Aorta (tissue), 5 donors: ENCODE results near the gene PA2G4. TPM values are rescaled to one million over a fixed set of nuclear protein-coding genes. Genes with fewer than 3 reads are reported as not detected.
"Not testable (repeated sequence)": the region's sequence is repeated elsewhere in the genome, so short reads cannot be mapped to it uniquely, and the experiment has no call there.

Experiments
- ATAC-seq: fragments of 200-7000 bp; cut with Tn5 transposase; one replicate; pipeline ENCODE4 v1.9.1; 2022; ENCODE audit warnings: moderate library complexity; ENCODE audit not compliant: low FRiP score
- DNase-seq, 2 donors: peaks; one replicate each; pipeline ENCODE4 v3.0.0-alpha.2; 2020
- H3K27ac ChIP-seq, 2 donors: one replicate each; pipeline ENCODE4 v1.5.1; 2013; ENCODE audit warnings: low read length in 2 of 2, mild to moderate bottlenecking in 2 of 2, moderate library complexity in 2 of 2, control low read depth in 1 of 2, inconsistent platforms in 1 of 2, low read depth in 1 of 2
- H3K27me3 ChIP-seq, 2 donors: one replicate each; pipeline ENCODE4 v1.6.1; 2013; ENCODE audit warnings: control low read depth in 1 of 2, low read length in 1 of 2, mild to moderate bottlenecking in 1 of 2, moderate library complexity in 1 of 2; ENCODE audit not compliant: insufficient read depth in 2 of 2, control insufficient read depth in 1 of 2
- H3K36me3 ChIP-seq, 2 donors: one replicate each; pipeline ENCODE4 v1.6.1; 2013; ENCODE audit warnings: control low read depth in 1 of 2, low read length in 1 of 2, mild to moderate bottlenecking in 1 of 2; ENCODE audit not compliant: insufficient read depth in 2 of 2, control insufficient read depth in 1 of 2
- H3K4me1 ChIP-seq, 2 donors: one replicate each; pipeline ENCODE4 v1.6.1; 2013; ENCODE audit warnings: low read length in 2 of 2, control low read depth in 1 of 2, mild to moderate bottlenecking in 1 of 2, moderate library complexity in 1 of 2; ENCODE audit not compliant: insufficient read depth in 2 of 2, control insufficient read depth in 1 of 2
- H3K4me3 ChIP-seq, 2 donors: one replicate each; pipeline ENCODE4 v1.5.1; 2013; ENCODE audit warnings: low read length in 2 of 2, control low read depth in 1 of 2, mild to moderate bottlenecking in 1 of 2
- H3K9me3 ChIP-seq: one replicate; pipeline ENCODE4 v1.6.1; 2013; ENCODE audit warnings: mild to moderate bottlenecking, low read length; ENCODE audit not compliant: control insufficient read depth
- WGBS, 2 donors: extraction: QIAGEN DNeasy Blood & Tissue Kit; methylation state at CpG; one replicate each; pipeline ENCODE4 v1.1.7; 2013; 5-methylcytosine and 5-hydroxymethylcytosine counted together
- intact Hi-C, 2 donors: fragments of 100-400 bp; cut with DNase I; formaldehyde crosslinking; loops; one replicate each; pipeline versions ENCODE4 v1.14.2 to v1.15.0; 2022
- long read RNA-seq, 2 donors: library from polyadenylated mRNA; unstranded; transcript quantifications; one replicate each; pipeline ENCODE4 v2.0.0, GENCODE V29; 2020 to 2021
- polyA plus RNA-seq, 2 donors: library from polyadenylated mRNA; stranded (reverse); fragments of 200-250 nt; gene quantifications; one replicate each; pipeline ENCODE4 v1.2.3, GENCODE V29; 2013
- total RNA-seq, 2 donors: library from RNA; stranded (reverse); fragmentation: NEBNext Ultra II Directional; extraction: Animal tissue kit (Norgen Biotek cat#: 25700); gene quantifications; one replicate each; pipeline ENCODE4 v1.2.1, GENCODE V29; 2021
- donor health status: healthy with polysubstance abuse.
- donor health status: Bipolar disorder and iron deficiency.
- donor health status: DM: no; HTN: no; CAD: no.
- donor health status: DM: no; HTN: no; CAD: no.
- donor health status: DM: yes; HTN: yes; CAD: no.

The PA2G4 gene
- total RNA-seq (10 to 100 TPM; 59.9 to 63.5 TPM), polyA plus RNA-seq (10 to 100 TPM; 79.6 to 80.8 TPM)
- long read RNA-seq, donor 1, transcript PA2G4-201 (13 exons, 2,577 nt): major isoform, 164 of 434 reads
- long read RNA-seq, donor 1, partial matches to known transcripts: 247 of 434 reads
- long read RNA-seq, donor 1, other reads (novel, unspliced or antisense): 23 of 434 reads
- long read RNA-seq, donor 2, transcript PA2G4-201 (13 exons, 2,577 nt): major isoform, 25 of 48 reads
- long read RNA-seq, donor 2, partial matches to known transcripts: 20 of 48 reads
- long read RNA-seq, donor 2, other reads (novel, unspliced or antisense): 3 of 48 reads

GRCh38 chr12:56104109-56104814 lies at the start of gene PA2G4:
Gene PA2G4, plus strand, starts transcription at chr12:56104559. Its CDS starts 179 bp downstream, at chr12:56104738.
- peak; percentile 98 to 99 for DNase-seq
- intact Hi-C loops: loop anchor here in 1 of 2 donors (10.0 kb wide), 2 partner anchors 59 to 99 kb away; partner anchors contain the start of gene RPS26
- Histone ChIP-seq H3K4me3 (peak within 1 kb of the TSS; percentile 56 to 67), H3K9me3 (no peaks in the 10 kb centered on the region), H3K27me3 (no peaks in the 10 kb centered on the region), H3K36me3 (peaks cover 0 to 4% of the 10 kb centered on the region in 2 donors), H3K27ac (peak within 1 kb of the TSS; percentile 34 to 83), H3K4me1 (peaks cover 0 to 9% of the 10 kb centered on the region in 2 donors)
- peak; percentile 99 for ATAC-seq
- 0% methylated on average over 59 to 60 of the region's 60 CpGs for WGBS, 2 donors

DNA sequence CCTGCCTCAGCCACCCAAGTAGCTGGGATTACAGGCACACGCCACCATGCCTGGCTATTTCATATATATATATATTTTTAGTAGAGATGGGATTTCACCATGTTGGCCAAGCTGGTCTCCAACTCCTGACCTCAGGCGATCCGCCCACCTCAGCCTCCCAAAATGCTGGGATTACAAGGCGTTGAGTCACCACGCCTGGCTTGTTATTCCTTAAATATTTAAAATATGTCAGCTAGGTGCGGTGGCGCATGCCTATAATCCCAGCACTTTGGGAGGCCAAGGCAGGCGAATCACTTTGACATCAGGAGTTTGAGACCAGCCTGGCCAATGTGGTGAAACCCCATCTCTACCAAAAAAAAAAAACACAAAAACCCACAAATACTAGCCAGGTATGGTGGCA lies 44.4 kb upstream of the PA2G4 start:
- H3K36me3 ChIP-seq, ATAC-seq, H3K9me3 ChIP-seq, H3K27me3 ChIP-seq, H3K4me1 ChIP-seq, intact Hi-C loops, H3K27ac ChIP-seq, H3K4me3 ChIP-seq: not testable (repeated sequence)
- DNase-seq: peak in 1 of 2 donors; percentile 28
- 81 to 87% methylated on average over 8 of the region's 8 CpGs for WGBS, 2 donors

DNA sequence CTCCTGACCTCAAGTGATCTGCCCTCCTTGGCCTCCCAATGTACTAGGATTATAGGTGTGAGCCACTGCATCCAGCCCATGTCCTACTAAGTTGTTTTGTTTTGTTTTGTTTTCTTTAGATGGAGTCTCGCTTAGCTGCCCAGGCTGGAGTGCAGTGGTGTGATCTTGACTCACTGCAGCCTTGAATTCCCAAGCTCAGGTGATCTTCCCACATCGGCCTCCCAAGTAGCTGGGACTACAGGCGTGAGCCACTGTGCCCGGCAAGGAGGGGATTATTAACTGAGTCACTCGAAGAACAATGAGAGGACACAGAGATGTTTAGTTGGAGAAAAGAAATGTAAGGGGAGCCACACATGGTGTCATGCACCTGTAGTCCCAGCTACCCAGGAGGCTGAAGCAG lies 42.4 kb upstream of the PA2G4 start:
- no peaks in the 10 kb centered on the region for H3K36me3 ChIP-seq
- no peaks in the 10 kb centered on the region for H3K27me3 ChIP-seq
- intact Hi-C loops: no loop called here
- ATAC-seq (no peak), DNase-seq (peak in 1 of 2 donors; percentile 7)
- WGBS, 2 donors: 67 to 74% methylated on average over 5 of the region's 5 CpGs
- no peak overlapping the region for H3K4me3 ChIP-seq
- no peak overlapping the region for H3K27ac ChIP-seq
- no peaks in the 10 kb centered on the region for H3K4me1 ChIP-seq
- H3K9me3 ChIP-seq: no peaks in the 10 kb centered on the region

DNA sequence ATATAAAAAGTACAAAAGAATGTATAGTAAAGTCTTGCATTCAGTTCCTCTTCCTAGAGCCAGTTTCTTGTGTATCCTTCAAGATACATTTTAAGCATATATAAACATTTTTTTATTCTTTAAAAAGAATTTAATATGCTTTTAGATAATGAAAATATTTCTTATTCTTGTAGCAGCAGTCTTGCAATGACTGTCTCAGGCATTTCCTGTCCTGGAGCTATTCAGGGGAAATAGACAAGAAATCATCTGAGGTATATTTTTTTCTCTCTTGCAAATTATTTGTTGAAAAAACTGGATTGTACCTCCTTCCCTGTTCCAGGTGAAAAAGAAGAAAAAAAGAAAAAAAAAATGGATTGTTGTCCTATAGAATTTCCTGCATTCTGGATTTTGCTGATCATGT lies 41.4 kb upstream of the PA2G4 start:
- H3K27me3 ChIP-seq: no peaks in the 10 kb centered on the region
- no peak overlapping the region for H3K27ac ChIP-seq
- no peaks in the 10 kb centered on the region for H3K36me3 ChIP-seq
- H3K9me3 ChIP-seq: no peaks in the 10 kb centered on the region
- no peak overlapping the region for H3K4me3 ChIP-seq
- intact Hi-C loops: no loop called here
- ATAC-seq (no peak), DNase-seq (no peak)
- H3K4me1 ChIP-seq: no peaks in the 10 kb centered on the region

DNA sequence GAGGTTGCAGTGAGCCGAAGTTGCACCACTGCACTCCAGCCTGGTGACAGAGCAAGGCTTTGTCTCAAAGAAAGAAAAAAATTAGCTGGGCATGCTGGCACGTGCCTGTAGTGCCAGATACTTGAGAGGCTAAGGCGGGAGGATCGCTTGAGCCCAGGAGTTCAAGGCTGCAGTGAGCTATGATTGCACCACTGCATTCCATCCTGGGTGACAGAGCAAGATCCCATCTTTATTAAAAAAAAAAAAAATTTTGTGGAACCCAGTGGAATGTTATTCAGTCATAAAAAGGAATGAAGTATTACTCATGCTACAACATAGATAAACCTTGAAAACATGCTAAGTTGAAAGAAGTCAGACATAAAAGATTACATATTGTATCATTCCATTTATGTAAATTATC lies 32.7 kb upstream of the PA2G4 start:
- ATAC-seq (no peak), DNase-seq (no peak)
- H3K4me3 ChIP-seq: no peak overlapping the region
- H3K27me3 ChIP-seq: no peaks in the 10 kb centered on the region
- H3K27ac ChIP-seq: no peak overlapping the region
- H3K4me1 ChIP-seq: no peaks in the 10 kb centered on the region
- no peaks in the 10 kb centered on the region for H3K9me3 ChIP-seq
- 75 to 79% methylated on average over 4 of the region's 4 CpGs for WGBS, 2 donors
- intact Hi-C loops: no loop called here
- H3K36me3 ChIP-seq: no peaks in the 10 kb centered on the region

DNA sequence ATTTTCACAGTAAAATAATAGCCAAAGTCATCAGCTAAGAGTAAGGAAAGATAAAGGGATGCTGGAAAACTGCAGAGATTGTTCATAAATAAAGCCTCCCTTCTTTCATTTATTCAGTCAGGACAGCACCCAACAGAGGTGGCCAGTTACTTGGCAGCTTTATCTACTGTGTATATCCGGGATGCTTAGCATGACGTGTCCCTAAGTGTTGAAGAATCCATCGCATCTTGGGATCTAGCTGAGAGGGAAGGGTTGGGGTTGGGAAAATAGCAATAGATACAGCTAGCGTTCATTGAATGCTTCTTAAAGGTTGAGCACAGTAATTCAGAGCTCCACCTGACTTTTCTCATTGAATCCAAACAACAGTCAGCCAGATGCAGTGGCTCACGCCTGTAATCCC lies 30.0 kb upstream of the PA2G4 start:
- DNase-seq: no peak
- ATAC-seq: no peak
- intact Hi-C loops: no loop called here
- WGBS, 2 donors: 83 to 87% methylated on average over 5 of the region's 5 CpGs
- Histone ChIP-seq H3K4me3 (no peak overlapping the region), H3K27me3 (no peaks in the 10 kb centered on the region), H3K4me1 (no peaks in the 10 kb centered on the region), H3K27ac (no peak overlapping the region), H3K36me3 (no peaks in the 10 kb centered on the region), H3K9me3 (no peaks in the 10 kb centered on the region)

DNA sequence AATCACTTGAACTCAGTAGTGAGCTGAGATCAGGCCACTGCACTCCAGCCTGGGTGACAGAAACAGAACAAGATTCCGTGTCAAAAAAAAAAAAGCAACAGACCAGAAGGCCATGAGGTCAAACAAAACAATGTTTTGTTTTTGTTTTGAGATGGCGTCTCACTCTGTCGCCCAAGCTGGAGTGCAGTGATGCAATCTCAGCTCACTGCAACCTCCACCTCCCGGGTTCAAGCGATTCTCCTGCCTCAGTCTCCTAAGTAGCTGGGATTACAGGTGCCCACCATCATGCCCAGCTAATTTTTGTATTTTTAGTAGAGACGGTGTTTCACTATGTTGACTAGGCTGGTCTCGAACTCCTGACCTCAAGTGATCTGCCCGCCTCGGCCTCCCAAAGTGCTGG lies 26.4 kb upstream of the PA2G4 start:
- WGBS, 2 donors: 82% methylated on average over 9 of the region's 9 CpGs

GRCh38 chr12:56078427-56078826 lies 25.9 kb upstream of the PA2G4 start:
- ATAC-seq (no peak), DNase-seq (no peak)
- 80 to 96% methylated on average over 1 of the region's 1 CpG for WGBS, 2 donors
- Histone ChIP-seq H3K4me3 (no peak overlapping the region), H3K27me3 (no peaks in the 10 kb centered on the region), H3K36me3 (no peaks in the 10 kb centered on the region), H3K4me1 (no peaks in the 10 kb centered on the region), H3K27ac (no peak overlapping the region), H3K9me3 (no peaks in the 10 kb centered on the region)
- intact Hi-C loops: loop anchor here in 1 of 2 donors (2.0 kb wide), 1 partner anchor 24 kb away; no protein-coding TSS in a partner anchor

More for the DNA sequence above, 26.4 kb upstream of the PA2G4 start:
- not testable (repeated sequence) for H3K36me3 ChIP-seq, H3K4me1 ChIP-seq, DNase-seq, ATAC-seq, H3K9me3 ChIP-seq, H3K27ac ChIP-seq, H3K27me3 ChIP-seq, H3K4me3 ChIP-seq
- intact Hi-C loops: loop anchor here in 1 of 2 donors (2.0 kb wide), 1 partner anchor 25 kb away; no protein-coding TSS in a partner anchor
